HEK293 (cell line): ENCODE data around the gene RPRD2.

Experiments used
- BCL11B ChIP-seq: fragments of 450-650 bp; formaldehyde crosslinking; IDR thresholded peaks from 2 replicates; pipeline ENCODE4 v1.5.1; 2016; ENCODE audit warnings: low read depth, missing biosample characterization, missing genetic modification characterization
- CTCF ChIP-seq: fragments of 450-650 bp; formaldehyde crosslinking; IDR thresholded peaks from 2 replicates; pipeline ENCODE4 v1.5.1; 2016; ENCODE audit warnings: missing biosample characterization, missing genetic modification characterization
- REPIN1 ChIP-seq: fragments of 450-650 bp; formaldehyde crosslinking; IDR thresholded peaks from 2 replicates; pipeline ENCODE4 v1.5.1; 2017; ENCODE audit warnings: missing biosample characterization, missing genetic modification characterization, low read depth
- YY1 ChIP-seq: fragments of 450-650 bp; formaldehyde crosslinking; IDR thresholded peaks from 2 replicates; pipeline ENCODE4 v1.5.1; 2018; ENCODE audit warnings: missing biosample characterization, missing genetic modification characterization

- TF ChIP-seq CTCF (tag by site-specific recombination) = no peak
- no peak for TF ChIP-seq YY1 (tag by site-specific recombination)
- no peak for TF ChIP-seq BCL11B (tag by site-specific recombination)
- TF ChIP-seq REPIN1 = no peak
Observed at GRCh38 chr1:150479370-150479769, 115.4 kb downstream of the RPRD2 start.
